Stomach (tissue), 4 donors: Measurements from ENCODE around the gene TRAF6.

Experiments used
- EP300 ChIP-seq: sonication (generic); formaldehyde crosslinking; IDR thresholded peaks from one replicate; pipeline ENCODE4 v1.6.1; 2017; ENCODE audit warnings: antibody characterized with exemption
- POLR2A ChIP-seq, 4 donors: fragments of 450-650 bp; IDR thresholded peaks; one replicate each; pipeline ENCODE4 v1.6.1; 2016; ENCODE audit warnings: antibody characterized with exemption in 4 of 4, control low read depth in 2 of 4, mild to moderate bottlenecking in 1 of 4, moderate library complexity in 1 of 4
- POLR2AphosphoS5 ChIP-seq, 3 donors: sonication (generic); formaldehyde crosslinking; IDR thresholded peaks; one replicate each; pipeline ENCODE4 v1.6.1; 2016; ENCODE audit warnings: antibody characterized with exemption in 3 of 3
- TF ChIP-seq, protein P1 (sequence below), 7 experiments: fragments of 450-650 bp in 4 of 7; fragments of 200-600 bp in 3 of 7; sonication (generic) in 3 of 7; IDR thresholded peaks; one replicate each; pipeline ENCODE4 v1.5.1; 2016 to 2019; ENCODE audit warnings: antibody characterized with exemption in 7 of 7, control low read depth in 2 of 7, mild to moderate bottlenecking in 1 of 7

DNA sequence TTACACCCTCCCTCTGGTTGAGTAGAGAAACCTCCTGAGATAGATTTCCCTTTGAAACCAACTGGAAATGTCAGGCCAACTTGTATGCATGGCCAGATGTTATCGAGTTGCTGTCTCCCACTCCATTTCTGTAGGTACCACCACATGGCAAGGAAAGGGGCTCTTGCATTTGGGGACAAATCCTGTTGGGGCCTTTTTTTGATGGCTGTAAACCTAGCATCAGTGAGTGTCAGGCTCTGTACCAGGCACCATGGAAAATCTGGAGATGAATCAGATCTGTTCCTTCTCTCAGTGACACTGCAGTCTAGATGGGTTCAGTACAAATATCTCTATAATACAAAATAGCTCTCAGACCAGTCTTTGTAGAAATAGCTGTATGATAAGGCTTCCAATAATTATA is 58.4 kb downstream of the TRAF6 start:
- TF ChIP-seq, protein P1, sequence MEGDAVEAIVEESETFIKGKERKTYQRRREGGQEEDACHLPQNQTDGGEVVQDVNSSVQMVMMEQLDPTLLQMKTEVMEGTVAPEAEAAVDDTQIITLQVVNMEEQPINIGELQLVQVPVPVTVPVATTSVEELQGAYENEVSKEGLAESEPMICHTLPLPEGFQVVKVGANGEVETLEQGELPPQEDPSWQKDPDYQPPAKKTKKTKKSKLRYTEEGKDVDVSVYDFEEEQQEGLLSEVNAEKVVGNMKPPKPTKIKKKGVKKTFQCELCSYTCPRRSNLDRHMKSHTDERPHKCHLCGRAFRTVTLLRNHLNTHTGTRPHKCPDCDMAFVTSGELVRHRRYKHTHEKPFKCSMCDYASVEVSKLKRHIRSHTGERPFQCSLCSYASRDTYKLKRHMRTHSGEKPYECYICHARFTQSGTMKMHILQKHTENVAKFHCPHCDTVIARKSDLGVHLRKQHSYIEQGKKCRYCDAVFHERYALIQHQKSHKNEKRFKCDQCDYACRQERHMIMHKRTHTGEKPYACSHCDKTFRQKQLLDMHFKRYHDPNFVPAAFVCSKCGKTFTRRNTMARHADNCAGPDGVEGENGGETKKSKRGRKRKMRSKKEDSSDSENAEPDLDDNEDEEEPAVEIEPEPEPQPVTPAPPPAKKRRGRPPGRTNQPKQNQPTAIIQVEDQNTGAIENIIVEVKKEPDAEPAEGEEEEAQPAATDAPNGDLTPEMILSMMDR (IDR thresholded peaks at IDR 0.05), result no peak
- TF ChIP-seq POLR2AphosphoS5 (IDR thresholded peaks at IDR 0.05) (no peak), POLR2A (IDR thresholded peaks at IDR 0.05) (no peak), EP300 (no peak)
